HG02610 (cell line): Measurements from ENCODE around the gene EFHC1.
A peak's percentile ranks its signal among the peaks of the same experiment; 100 is the strongest.

Experiments
- ATAC-seq: cut with Tn5 transposase; IDR thresholded peaks from one replicate; pipeline ENCODE4 v1.9.1; 2021; ENCODE audit warnings: mild to moderate bottlenecking, moderate library complexity; ENCODE audit not compliant: unreplicated experiment

The EFHC1 gene

DNA sequence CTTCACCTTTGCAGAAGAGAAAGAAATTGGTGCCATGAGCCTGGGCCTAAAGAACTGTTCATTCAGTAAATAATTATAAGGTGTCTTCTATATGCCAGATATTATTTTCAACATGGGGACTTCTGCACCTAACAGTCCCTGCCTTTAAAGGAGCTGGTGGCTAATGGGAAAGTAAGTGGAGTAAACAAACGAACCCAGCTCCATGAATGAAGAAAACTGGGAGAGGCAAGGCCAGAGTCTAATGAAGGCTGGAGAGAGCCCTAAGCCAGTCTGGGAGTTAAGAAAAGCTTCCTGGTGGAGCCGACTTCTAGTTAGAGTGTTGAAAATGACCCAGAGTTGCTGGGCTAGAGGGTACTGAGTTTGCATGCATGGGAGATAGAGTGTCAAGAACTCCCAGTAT, 24.2 kb upstream of the EFHC1 start:
- no peak for ATAC-seq

- peak; percentile 46 for ATAC-seq
Measured at GRCh38 chr6:52399511-52400312, 20.4 kb upstream of the EFHC1 start.

DNA sequence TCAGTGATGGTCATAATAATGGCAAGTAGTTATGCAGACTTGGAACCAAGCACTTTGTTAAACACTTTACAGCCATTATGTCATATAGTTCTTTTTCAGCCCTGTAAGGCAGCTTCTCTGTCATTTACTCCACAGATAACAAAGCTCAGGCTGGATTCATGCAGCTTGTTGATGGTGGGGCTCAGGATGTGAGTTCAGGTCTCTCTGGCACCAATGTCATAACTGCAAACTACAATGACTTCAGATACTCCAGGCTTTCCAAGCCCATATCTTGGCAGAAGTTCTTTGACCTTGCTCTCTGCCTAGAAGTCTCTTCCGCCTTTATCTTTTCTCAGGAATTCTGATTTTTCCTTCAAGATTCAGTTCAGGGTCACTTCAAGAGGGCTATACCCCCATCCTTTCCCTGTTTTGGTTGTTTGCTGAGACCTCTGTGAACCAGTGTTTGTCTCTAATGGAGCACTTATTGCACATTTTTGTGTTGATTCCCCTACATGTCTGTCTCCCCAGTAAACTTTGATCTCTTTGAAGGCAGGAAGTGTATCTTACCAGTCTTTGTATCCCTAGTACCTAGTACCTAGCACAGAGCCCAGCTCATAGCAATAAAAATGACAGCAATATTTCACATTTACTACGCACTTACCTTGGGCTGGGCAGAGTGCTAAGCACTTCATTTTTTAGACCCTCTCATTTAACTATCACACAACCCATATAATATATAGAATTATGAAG, 19.7 kb upstream of the EFHC1 start:
- ATAC-seq: no peak

- ATAC-seq: no peak
Measured at GRCh38 chr6:52403086-52403485, 17.1 kb upstream of the EFHC1 start.

DNA sequence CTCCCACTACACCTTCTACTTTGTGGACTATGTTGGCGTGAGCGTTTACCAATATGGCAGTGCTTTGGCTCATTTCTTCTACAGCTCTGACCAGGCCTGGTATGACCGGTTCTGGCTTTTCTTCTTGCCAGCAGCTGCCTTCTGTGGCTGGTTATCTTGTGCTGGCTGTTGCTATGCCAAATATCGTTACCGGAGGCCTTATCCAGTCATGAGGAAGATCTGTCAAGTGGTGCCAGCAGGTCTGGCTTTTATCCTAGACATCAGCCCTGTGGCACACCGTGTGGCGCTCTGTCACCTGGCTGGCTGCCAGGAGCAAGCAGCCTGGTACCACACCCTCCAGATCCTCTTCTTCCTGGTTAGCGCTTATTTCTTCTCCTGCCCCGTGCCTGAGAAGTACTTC, 16.5 kb upstream of the EFHC1 start:
- ATAC-seq: no peak

- no peak for ATAC-seq
Measured at GRCh38 chr6:52405243-52405642, 14.9 kb upstream of the EFHC1 start.

DNA sequence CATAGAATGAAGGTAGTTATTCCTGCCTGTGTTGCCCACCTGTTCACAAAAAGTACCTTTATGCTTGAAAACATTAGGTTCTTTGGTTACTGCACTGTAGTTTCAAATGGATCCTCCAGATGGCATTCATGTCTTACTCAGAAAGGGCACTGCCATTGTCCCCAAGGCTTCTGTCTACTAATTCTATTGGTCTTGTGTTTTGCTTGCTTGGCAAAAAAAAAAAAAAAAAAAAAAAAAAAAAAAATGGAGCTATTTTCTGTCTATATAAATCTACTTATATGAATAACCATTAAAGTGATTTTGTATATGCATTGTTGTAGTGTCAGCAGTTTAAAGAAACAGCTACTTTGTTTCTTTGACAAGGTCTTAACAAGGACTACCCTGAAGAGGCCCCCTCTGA, 12.7 kb upstream of the EFHC1 start:
- ATAC-seq: peak; percentile 57

- ATAC-seq: no peak
Measured at GRCh38 chr6:52409499-52409898, 10.6 kb upstream of the EFHC1 start.

DNA sequence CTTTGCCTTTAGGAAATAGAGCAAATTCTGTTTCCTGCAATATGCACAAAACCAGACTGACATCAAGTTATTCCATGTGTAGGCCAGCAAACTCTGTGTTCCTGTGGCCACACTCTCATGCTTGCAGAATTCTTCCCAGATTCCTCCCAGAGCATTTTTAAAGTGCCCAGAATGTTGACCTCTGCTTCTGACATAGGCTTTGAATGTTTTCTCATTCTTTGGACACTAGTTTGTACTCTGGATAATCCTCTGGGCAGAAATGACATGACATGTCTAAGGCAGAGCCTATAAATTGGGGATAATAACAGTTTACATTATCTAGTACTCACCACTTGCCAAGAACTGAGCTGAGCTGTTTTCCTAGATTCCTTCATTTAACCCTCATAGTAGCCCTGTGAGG, 9.2 kb upstream of the EFHC1 start:
- no peak for ATAC-seq

- no peak for ATAC-seq
Measured at GRCh38 chr6:52411911-52412310, 8.2 kb upstream of the EFHC1 start.

DNA sequence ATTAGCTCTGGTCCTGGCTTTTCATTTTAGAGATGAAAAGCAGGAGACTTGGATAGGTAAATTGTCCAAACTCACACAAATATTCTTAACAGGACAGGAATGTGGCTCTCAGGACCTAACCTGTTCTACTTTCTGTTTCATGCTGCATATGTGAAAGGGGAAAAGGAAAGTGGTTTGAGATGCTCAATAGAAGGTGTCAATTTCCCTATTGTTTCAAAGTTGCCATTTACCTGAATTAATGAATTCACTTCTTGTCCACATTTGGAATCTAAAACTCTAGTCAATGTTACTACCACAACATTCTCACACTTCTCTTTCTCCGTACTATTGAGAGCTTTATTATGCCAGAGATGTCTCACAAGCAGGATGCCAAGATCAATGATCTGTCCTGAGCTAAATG, 4.8 kb upstream of the EFHC1 start:
- ATAC-seq: peak; percentile 31

GRCh38 chr6:52415917-52416628, 4.1 kb upstream of the EFHC1 start:
- no peak for ATAC-seq

DNA sequence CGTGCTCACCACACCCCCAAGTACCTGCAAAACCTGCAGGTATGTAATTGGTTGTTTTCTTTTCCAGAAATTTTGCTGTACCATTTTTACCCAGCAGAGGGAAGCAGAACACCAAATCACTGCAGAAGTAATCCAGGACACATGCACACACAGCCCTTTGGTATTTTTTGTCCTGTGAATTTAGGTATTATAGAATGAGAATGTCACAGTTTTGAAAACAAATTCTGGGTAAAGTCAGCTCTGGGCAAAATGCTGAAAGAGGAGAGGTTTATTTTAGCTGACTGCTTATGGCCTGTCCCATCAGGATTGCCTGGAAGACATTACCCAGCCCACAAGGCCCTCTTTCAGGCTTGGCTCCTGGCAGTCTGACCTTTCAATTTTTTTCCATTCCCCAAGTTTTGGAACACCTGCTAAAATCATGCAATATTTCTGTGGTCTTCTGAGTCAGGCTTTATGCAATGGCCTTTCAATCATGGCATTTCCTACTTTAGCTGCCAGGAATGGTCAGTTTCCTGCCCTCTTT, 3.5 kb upstream of the EFHC1 start:
- no peak for ATAC-seq

DNA sequence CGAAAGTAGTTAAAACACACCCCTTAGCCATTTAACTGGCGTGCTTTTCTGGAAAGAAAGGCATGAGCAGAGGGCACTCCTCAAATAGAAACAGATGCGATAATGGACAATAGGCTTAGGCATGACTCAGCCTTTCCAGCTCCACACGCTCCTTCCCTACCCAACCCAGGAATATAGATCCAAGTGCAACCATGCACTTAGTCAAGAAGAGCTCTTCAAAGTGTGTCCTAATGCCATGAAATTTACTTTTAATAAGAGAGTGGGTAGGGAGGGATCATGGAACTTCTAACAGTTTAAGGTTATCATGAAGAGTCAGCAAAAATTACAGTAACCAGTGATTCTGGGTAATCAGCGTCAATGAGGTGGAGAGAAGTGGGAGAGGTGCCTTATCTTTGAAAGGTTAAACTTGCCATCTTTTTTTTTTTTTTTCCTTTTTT, 2.4 kb upstream of the EFHC1 start:
- no peak for ATAC-seq

GRCh38 chr6:52418606-52419005, 1.5 kb upstream of the EFHC1 start:
- ATAC-seq: no peak

DNA sequence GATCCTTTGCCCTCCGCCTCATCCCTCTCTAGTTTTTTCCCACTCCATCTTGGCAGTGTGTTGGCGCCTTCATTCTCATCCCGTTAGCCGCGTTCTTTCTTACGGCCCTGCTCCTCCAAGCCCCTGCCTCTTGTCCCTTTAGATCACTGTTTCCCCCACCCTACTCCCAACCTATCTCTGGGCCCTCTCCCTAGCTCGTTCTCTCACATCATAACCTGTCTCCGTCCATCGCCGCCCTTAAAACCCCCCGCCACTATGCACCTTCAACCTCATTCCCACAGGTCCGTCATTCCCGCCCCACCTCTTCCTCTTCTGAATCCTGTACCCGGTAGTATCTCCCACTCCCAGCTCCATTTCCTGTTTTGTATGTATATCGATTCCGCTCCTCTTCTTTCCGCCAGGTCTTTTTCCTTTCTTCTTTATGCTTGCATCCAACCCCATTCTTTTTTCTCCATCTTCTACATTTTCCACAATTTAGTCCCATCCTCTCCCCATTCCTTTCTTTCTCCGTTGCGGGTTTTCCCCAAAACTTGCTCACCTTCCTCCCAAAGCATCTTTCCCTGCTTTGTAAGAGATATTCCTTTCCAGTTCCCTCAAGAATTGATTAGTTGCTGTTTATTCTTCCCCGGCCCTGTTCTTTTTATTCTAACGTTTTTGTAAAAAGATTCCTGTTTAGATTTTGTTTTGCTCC, 671 bp downstream of the EFHC1 start:
- ATAC-seq: no peak

DNA sequence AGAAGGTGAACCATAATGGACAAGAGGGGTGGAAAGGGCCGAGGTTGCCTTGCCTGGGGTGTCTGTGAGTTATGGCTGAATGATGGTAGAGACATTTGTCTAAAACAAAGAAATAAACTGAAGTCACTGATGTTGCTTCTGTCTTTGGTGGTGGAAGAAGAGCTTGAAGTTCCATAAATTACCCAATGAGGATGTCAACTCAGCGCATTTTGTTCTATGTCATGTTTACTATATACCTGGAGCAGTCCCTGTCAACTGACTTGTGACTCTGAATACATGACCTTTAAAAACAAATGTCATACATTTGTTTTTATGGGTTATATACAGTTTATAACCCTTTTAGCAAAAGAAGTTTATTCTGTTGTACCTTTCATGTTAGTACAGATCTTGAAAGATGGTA, 2.0 kb downstream of the EFHC1 start:
- ATAC-seq: no peak

DNA sequence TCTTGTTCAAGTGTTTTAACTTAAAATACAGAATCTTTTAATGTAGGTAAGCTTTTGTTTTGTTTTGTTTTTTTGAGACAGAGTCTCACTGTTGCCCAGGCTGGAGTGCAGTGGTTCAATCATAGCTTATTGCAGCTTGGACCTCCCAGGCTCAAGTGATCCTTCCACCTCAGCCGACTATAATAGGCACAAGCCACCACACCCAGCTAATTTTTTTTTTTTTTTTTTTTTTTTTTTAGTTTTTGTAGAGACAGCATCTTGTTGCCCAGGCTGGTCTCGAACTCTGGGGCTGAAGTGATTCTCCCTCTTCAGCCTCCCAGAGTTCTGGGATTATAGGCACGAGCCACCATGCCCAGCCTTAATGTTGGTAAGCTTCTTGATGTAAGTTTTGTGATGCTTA, 3.3 kb downstream of the EFHC1 start:
- ATAC-seq: no peak

- ATAC-seq: no peak
Measured at GRCh38 chr6:52423971-52424381, 3.8 kb downstream of the EFHC1 start.

GRCh38 chr6:52424513-52424912, 4.4 kb downstream of the EFHC1 start:
- no peak for ATAC-seq

- ATAC-seq: peak; percentile 70
Measured at GRCh38 chr6:52426667-52427066, 6.5 kb downstream of the EFHC1 start.
